ENCODE measurements around the gene EPB41L4B. TPM values are rescaled to one million over a fixed set of nuclear protein-coding genes. Genes with fewer than 3 reads are reported as not detected.

EPB41L4B gene
- total RNA-seq, 2 donors from 2014 or later = 6.4 to 6.6 TPM

DNA sequence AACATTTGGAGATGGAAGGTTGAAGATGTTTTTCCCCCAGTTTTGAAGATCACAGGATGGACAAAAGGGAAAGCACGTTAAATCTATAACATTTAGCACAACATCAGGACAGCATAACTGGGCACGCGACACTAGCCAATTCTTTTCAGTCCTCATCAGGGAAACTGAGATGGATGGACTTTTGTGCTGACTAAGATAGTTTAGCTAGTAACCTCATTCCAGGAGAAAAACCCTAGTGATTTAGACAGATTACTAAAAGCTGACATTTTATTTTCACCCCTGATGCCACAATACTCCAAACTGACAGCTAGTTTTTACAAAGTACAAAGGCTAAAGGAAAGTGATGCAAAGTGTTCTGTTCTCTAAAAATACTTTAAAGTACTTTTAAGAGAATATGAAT lies 53.3 kb downstream of the EPB41L4B start:
- no peak for TF ChIP-seq CTCF (conservative IDR thresholded peaks at IDR 0.05)
- DNase-seq = no peak
- H3K36me3 ChIP-seq (ENCODE audit: control insufficient read depth, insufficient read depth, low read length) = no peaks in the 10 kb centered on the region
- no peaks in the 10 kb centered on the region for H3K4me1 ChIP-seq (ENCODE audit: control insufficient read depth, insufficient read depth, low read length)
- Mint-ChIP-seq H3K27me3 (ENCODE audit: insufficient read depth) (no peaks in the 10 kb centered on the region), H3K4me1 (no peaks in the 10 kb centered on the region), H3K9me3 (peaks cover 3% of the 10 kb centered on the region), H3K27ac (no peak overlapping the region), H3K4me3 (no peak overlapping the region), H3K36me3 (ENCODE audit: low read depth) (peaks cover 9% of the 10 kb centered on the region)
- H3K9ac ChIP-seq (ENCODE audit: extremely low read depth, low read length, poor library complexity, severe bottlenecking) = no peak overlapping the region
- no peaks in the 10 kb centered on the region for H3K9me3 ChIP-seq (ENCODE audit: control insufficient read depth, low read length)
- H3K27me3 ChIP-seq (ENCODE audit: control insufficient read depth, insufficient read depth, low read length, poor library complexity, severe bottlenecking) = no peaks in the 10 kb centered on the region
- WGBS, 2 experiments (ENCODE audit: insufficient coverage in 1 of 2, insufficient read length in 1 of 2) = 94 to 97% methylated on average over 2 to 3 of the region's 3 CpGs
- no peak overlapping the region for H3K27ac ChIP-seq (ENCODE audit: low read depth, low read length)
- no peak overlapping the region for H3K4me3 ChIP-seq (ENCODE audit: low read length)

GRCh38 chr9:109264877-109265587 lies 55.8 kb downstream of the EPB41L4B start:
- no peaks in the 10 kb centered on the region for H3K4me1 Mint-ChIP-seq
- no peaks in the 10 kb centered on the region for H3K4me1 ChIP-seq (ENCODE audit: control insufficient read depth, insufficient read depth, low read length)
- H3K4me3 ChIP-seq (ENCODE audit: low read length) = no peak overlapping the region
- H3K9me3 ChIP-seq (ENCODE audit: control insufficient read depth, low read length) = no peaks in the 10 kb centered on the region
- H3K36me3 Mint-ChIP-seq (ENCODE audit: low read depth) = peaks cover 9% of the 10 kb centered on the region
- no peaks in the 10 kb centered on the region for H3K27me3 Mint-ChIP-seq (ENCODE audit: insufficient read depth)
- no peak overlapping the region for H3K9ac ChIP-seq (ENCODE audit: extremely low read depth, low read length, poor library complexity, severe bottlenecking)
- no peak overlapping the region for H3K27ac ChIP-seq (ENCODE audit: low read depth, low read length)
- H3K27me3 ChIP-seq (ENCODE audit: control insufficient read depth, insufficient read depth, low read length, poor library complexity, severe bottlenecking) = no peaks in the 10 kb centered on the region
- DNase-seq = peak; percentile 20
- no peak for TF ChIP-seq CTCF (conservative IDR thresholded peaks at IDR 0.05)
- H3K36me3 ChIP-seq (ENCODE audit: control insufficient read depth, insufficient read depth, low read length) = no peaks in the 10 kb centered on the region
- H3K9me3 Mint-ChIP-seq = peaks cover 3% of the 10 kb centered on the region
- H3K27ac Mint-ChIP-seq = no peak overlapping the region
- no peak overlapping the region for H3K4me3 Mint-ChIP-seq
- WGBS, 2 experiments (ENCODE audit: insufficient coverage in 1 of 2, insufficient read length in 1 of 2) = 82 to 89% methylated on average over 10 to 13 of the region's 13 CpGs

DNA sequence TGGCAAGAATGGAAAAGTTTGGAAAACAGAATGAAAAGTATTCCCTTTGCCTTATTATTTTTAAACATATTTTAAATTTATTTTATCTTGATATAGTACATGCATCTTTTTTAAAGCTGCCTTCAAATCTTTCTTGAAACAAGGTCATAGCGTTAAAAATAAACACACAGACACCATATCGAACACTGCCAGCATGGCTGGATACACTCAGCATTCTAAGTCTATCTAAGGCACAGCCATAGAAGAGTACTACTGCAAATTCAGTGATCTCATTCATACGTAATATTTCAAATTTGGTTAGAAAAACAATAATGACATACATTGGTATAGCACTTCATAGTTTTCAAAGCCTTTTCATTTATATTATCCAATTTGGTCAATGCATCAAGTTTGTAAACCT lies 57.5 kb downstream of the EPB41L4B start:
- no peaks in the 10 kb centered on the region for H3K27me3 Mint-ChIP-seq (ENCODE audit: insufficient read depth)
- no peaks in the 10 kb centered on the region for H3K27me3 ChIP-seq (ENCODE audit: control insufficient read depth, insufficient read depth, low read length, poor library complexity, severe bottlenecking)
- H3K4me3 Mint-ChIP-seq = no peak overlapping the region
- H3K4me3 ChIP-seq (ENCODE audit: low read length) = no peak overlapping the region
- H3K9me3 Mint-ChIP-seq = no peaks in the 10 kb centered on the region
- peaks cover 7% of the 10 kb centered on the region for H3K36me3 Mint-ChIP-seq (ENCODE audit: low read depth)
- H3K4me1 ChIP-seq (ENCODE audit: control insufficient read depth, insufficient read depth, low read length) = no peaks in the 10 kb centered on the region
- 100% methylated on average over 2 of the region's 3 CpGs; no CpG with 5 or more reads in 1 of the 2 experiments for WGBS, 2 experiments (ENCODE audit: insufficient coverage in 1 of 2, insufficient read length in 1 of 2)
- no peak overlapping the region for H3K27ac Mint-ChIP-seq
- no peak overlapping the region for H3K9ac ChIP-seq (ENCODE audit: extremely low read depth, low read length, poor library complexity, severe bottlenecking)
- H3K27ac ChIP-seq (ENCODE audit: low read depth, low read length) = no peak overlapping the region
- no peak for DNase-seq
- no peaks in the 10 kb centered on the region for H3K36me3 ChIP-seq (ENCODE audit: control insufficient read depth, insufficient read depth, low read length)
- H3K9me3 ChIP-seq (ENCODE audit: control insufficient read depth, low read length) = no peaks in the 10 kb centered on the region
- no peak for TF ChIP-seq CTCF (conservative IDR thresholded peaks at IDR 0.05)
- H3K4me1 Mint-ChIP-seq = peaks cover 4% of the 10 kb centered on the region
